HepG2 (cell line): Measurements from ENCODE around the gene ATP9A. TPM values are rescaled to one million over a fixed set of nuclear protein-coding genes. Genes with fewer than 3 reads are reported as not detected.

Experiments
- CCAR2 ChIP-seq: fragments of 200-400 bp; formaldehyde crosslinking; optimal IDR thresholded peaks from 2 replicates; pipeline ENCODE3; 2018; ENCODE audit warnings: low read depth, mild to moderate bottlenecking, low read length, moderate library complexity
- GABPA ChIP-seq, 2 experiments: IDR thresholded peaks; 2 replicates each; pipeline ENCODE4 v1.6.1; 2011 to 2016; ENCODE audit warnings: low read depth in 2 of 2, low read length in 1 of 2, missing biosample characterization in 1 of 2, missing genetic modification characterization in 1 of 2
- GPN1 ChIP-seq: sonication (generic); formaldehyde crosslinking; IDR thresholded peaks from 2 replicates; pipeline ENCODE4 v1.5.1; 2020; ENCODE audit warnings: missing genetic modification reagents, borderline replicate concordance
- GTF3A ChIP-seq: sonication (generic); formaldehyde crosslinking; conservative IDR thresholded peaks from 2 replicates; pipeline ENCODE4 v1.4.0; 2020; ENCODE audit warnings: mild to moderate bottlenecking, missing genetic modification reagents
- HNRNPLL ChIP-seq: fragments of 200-400 bp; formaldehyde crosslinking; IDR thresholded peaks from 2 replicates; pipeline ENCODE4 v1.6.1; 2017; ENCODE audit warnings: mild to moderate bottlenecking, low read depth, low read length; ENCODE audit not compliant: poor library complexity, severe bottlenecking
- KLF12 ChIP-seq: sonication (generic); formaldehyde crosslinking; IDR thresholded peaks from 2 replicates; pipeline ENCODE4 v1.4.0; 2020; ENCODE audit warnings: missing genetic modification reagents, borderline replicate concordance
- MEF2D ChIP-seq: sonication (generic); formaldehyde crosslinking; IDR thresholded peaks from 2 replicates; pipeline ENCODE4 v1.5.1; 2020; ENCODE audit warnings: mild to moderate bottlenecking, missing genetic modification reagents
- MYNN ChIP-seq: sonication (generic); formaldehyde crosslinking; IDR thresholded peaks from 2 replicates; pipeline ENCODE4 v1.4.0; 2020; ENCODE audit warnings: mild to moderate bottlenecking, low read depth, missing genetic modification reagents
- NFE2L1 ChIP-seq: sonication (generic); formaldehyde crosslinking; IDR thresholded peaks from 2 replicates; pipeline ENCODE4 v1.4.0; 2020; ENCODE audit warnings: missing genetic modification reagents, mild to moderate bottlenecking, borderline replicate concordance
- NKX3-1 ChIP-seq: sonication (generic); formaldehyde crosslinking; IDR thresholded peaks from 2 replicates; pipeline ENCODE4 v1.5.0; 2020; ENCODE audit warnings: missing genetic modification reagents
- NR3C1 ChIP-seq: sonication (generic); formaldehyde crosslinking; IDR thresholded peaks from 2 replicates; pipeline ENCODE4 v1.4.0; 2020; ENCODE audit warnings: missing genetic modification reagents
- PAF1 ChIP-seq: IDR thresholded peaks from 2 replicates; pipeline ENCODE4 v1.6.1; 2016; ENCODE audit warnings: missing genetic modification reagents, missing compliant biosample characterization
- RAD51 ChIP-seq: fragments of 450-650 bp; IDR thresholded peaks from 2 replicates; pipeline ENCODE4 v1.6.1; 2016; ENCODE audit warnings: borderline replicate concordance
- RARG ChIP-seq: sonication (generic); formaldehyde crosslinking; IDR thresholded peaks from 2 replicates; pipeline ENCODE4 v1.4.0; 2020; ENCODE audit warnings: low read depth, mild to moderate bottlenecking, missing genetic modification reagents
- RFX1 ChIP-seq: fragments of 450-650 bp; IDR thresholded peaks from 2 replicates; pipeline ENCODE4 v1.6.1; 2017
- SPEN ChIP-seq: sonication (generic); formaldehyde crosslinking; IDR thresholded peaks from 2 replicates; pipeline ENCODE4 v1.5.1; 2020; ENCODE audit warnings: low read depth, mild to moderate bottlenecking, missing genetic modification reagents
- ZFP36 ChIP-seq: fragments of 150-350 bp; IDR thresholded peaks from 2 replicates; pipeline ENCODE4 v1.6.1; 2018; ENCODE audit warnings: borderline replicate concordance, low read length, low read depth; ENCODE audit not compliant: partially characterized antibody
- ZNF12 ChIP-seq: sonication (generic); formaldehyde crosslinking; IDR thresholded peaks from 2 replicates; pipeline ENCODE4 v1.5.0; 2020; ENCODE audit warnings: missing genetic modification reagents
- ZNF234 ChIP-seq: sonication (generic); formaldehyde crosslinking; conservative IDR thresholded peaks from 2 replicates; pipeline ENCODE4 v1.5.1; 2020; ENCODE audit warnings: mild to moderate bottlenecking, missing genetic modification reagents
- ZNF331 ChIP-seq: sonication (generic); formaldehyde crosslinking; IDR thresholded peaks from 2 replicates; pipeline ENCODE4 v1.4.0; 2020; ENCODE audit warnings: missing genetic modification reagents
- ZNF607 ChIP-seq: sonication (generic); formaldehyde crosslinking; IDR thresholded peaks from 2 replicates; pipeline ENCODE4 v1.5.1; 2020; ENCODE audit warnings: missing genetic modification reagents, mild to moderate bottlenecking, borderline replicate concordance
- ZNF772 ChIP-seq: sonication (generic); formaldehyde crosslinking; IDR thresholded peaks from 2 replicates; pipeline ENCODE4 v1.5.0; 2020; ENCODE audit warnings: mild to moderate bottlenecking, missing genetic modification reagents
- ZNF776 ChIP-seq: sonication (generic); formaldehyde crosslinking; IDR thresholded peaks from 2 replicates; pipeline ENCODE4 v1.4.0; 2020; ENCODE audit warnings: mild to moderate bottlenecking, missing genetic modification reagents
- ZNF792 ChIP-seq: IDR thresholded peaks from 2 replicates; pipeline ENCODE4 v1.6.1; 2016
- ZSCAN22 ChIP-seq: sonication (generic); formaldehyde crosslinking; IDR thresholded peaks from 2 replicates; pipeline ENCODE4 v1.4.0; 2020; ENCODE audit warnings: mild to moderate bottlenecking, missing genetic modification reagents
- polyA plus RNA-seq, 8 experiments: library from polyadenylated mRNA; depleted of rRNA in 3 of 8; stranded (reverse) in 7 of 8; unstranded in 1 of 8; fragments of >200 nt; fragmentation: Illumina TruSeq in 4 of 8; extraction: Trizol in 4 of 8; gene quantifications; 2 replicates each; pipeline versions ENCODE4 v1.2.1 to v1.2.3, GENCODE V29; 2011 to 2016; ENCODE audit warnings: low read depth in 4 of 8, missing spikeins in 1 of 8, mixed read lengths in 1 of 8; ENCODE audit not compliant: insufficient read depth in 1 of 8
- total RNA-seq, 5 experiments: library from RNA; depleted of rRNA; stranded (reverse); fragments of >200 nt; fragmentation: Illumina TruSeq; extraction: Trizol; gene quantifications; 2 replicates each; pipeline ENCODE4 v1.2.3, GENCODE V29; 2016; ENCODE audit warnings: low read depth in 1 of 5
- TF ChIP-seq, protein P1 (sequence below): sonication (generic); formaldehyde crosslinking; IDR thresholded peaks from 2 replicates; pipeline ENCODE4 v1.4.0; 2020; ENCODE audit warnings: missing genetic modification reagents
- TF ChIP-seq, protein P2 (sequence below): sonication (generic); formaldehyde crosslinking; IDR thresholded peaks from 2 replicates; pipeline ENCODE4 v1.5.0; 2020; ENCODE audit warnings: mild to moderate bottlenecking, missing genetic modification reagents, moderate library complexity
- TF ChIP-seq, protein P3 (sequence below): sonication (generic); formaldehyde crosslinking; IDR thresholded peaks from 2 replicates; pipeline ENCODE4 v1.4.0; 2020; ENCODE audit warnings: mild to moderate bottlenecking, missing genetic modification reagents

Gene ATP9A
- total and polyA plus RNA-seq, 2 of the 13 experiments (the other 11 are each of a cell fraction or from before 2014, with no cell fraction given): 11.8 to 18.5 TPM

DNA sequence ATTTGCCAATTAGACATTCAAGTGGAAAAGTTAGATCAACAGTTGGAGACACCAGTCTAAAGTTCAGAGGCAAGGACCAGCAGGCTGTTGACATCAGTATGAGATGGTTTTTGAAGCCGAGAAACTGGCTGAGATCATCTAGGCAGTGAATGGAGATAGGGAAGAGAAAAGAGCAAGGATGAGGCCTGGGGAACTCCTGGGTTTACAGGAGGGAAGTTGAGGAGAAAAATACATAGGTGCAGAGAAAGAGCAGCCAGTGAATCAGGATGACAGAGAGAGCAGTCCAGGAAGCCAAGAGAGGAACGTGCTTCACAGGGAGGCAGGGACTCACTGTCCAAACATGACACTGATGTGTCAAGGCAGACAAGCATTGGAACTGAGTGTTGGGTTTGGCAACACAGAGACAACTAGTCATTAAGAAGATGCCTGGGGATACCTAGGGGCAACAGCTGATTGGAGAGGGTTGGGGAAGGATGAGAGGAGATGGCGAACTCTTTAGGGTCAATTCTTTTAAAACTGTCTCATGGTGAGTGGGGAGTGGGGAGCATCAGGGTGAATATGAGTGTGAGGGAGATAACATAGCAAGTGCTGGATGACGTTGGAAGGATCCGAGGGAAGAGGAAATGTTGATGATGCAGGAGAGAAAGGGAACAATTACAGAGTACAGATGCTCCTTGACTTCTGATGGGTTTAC lies 47.3 kb upstream of the ATP9A start (continued):
- TF ChIP-seq ZNF234 (CRISPR knock-in tag) (no peak), SPEN (CRISPR knock-in tag) (peak; percentile 51; the same call in 1 of the 2 replicates), ZNF607 (CRISPR knock-in tag) (0 out of 2 replicates have a peak, but pooled peaks have one; percentile 25), MEF2D (CRISPR knock-in tag) (no peak), HNRNPLL (no peak), RFX1 (no peak), GTF3A (no peak), ZNF776 (CRISPR knock-in tag) (no peak), GPN1 (CRISPR knock-in tag) (no peak), NR3C1 (no peak), MYNN (no peak), CCAR2 (no peak), ZNF772 (CRISPR knock-in tag) (0 out of 2 replicates have a peak, but pooled peaks have one; percentile 15), ZSCAN22 (CRISPR knock-in tag) (no peak), ZNF12 (CRISPR knock-in tag) (peak; percentile 71; the same call in 1 of the 2 replicates), PAF1 (no peak), RAD51 (no peak), NKX3-1 (CRISPR knock-in tag) (no peak), GABPA (IDR thresholded peaks at IDR 0.05; ENCODE audit: low read depth, low read length) (no peak), GABPA (CRISPR knock-in tag; IDR thresholded peaks at IDR 0.05; ENCODE audit: low read depth) (no peak), KLF12 (CRISPR knock-in tag) (no peak), RARG (no peak), ZNF792 (CRISPR knock-in tag) (no peak), ZNF331 (no peak), NFE2L1 (no peak), ZFP36 (no peak)
- TF ChIP-seq, protein P1, sequence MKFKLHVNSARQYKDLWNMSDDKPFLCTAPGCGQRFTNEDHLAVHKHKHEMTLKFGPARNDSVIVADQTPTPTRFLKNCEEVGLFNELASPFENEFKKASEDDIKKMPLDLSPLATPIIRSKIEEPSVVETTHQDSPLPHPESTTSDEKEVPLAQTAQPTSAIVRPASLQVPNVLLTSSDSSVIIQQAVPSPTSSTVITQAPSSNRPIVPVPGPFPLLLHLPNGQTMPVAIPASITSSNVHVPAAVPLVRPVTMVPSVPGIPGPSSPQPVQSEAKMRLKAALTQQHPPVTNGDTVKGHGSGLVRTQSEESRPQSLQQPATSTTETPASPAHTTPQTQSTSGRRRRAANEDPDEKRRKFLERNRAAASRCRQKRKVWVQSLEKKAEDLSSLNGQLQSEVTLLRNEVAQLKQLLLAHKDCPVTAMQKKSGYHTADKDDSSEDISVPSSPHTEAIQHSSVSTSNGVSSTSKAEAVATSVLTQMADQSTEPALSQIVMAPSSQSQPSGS (CRISPR knock-in tag): no peak
- TF ChIP-seq, protein P2, sequence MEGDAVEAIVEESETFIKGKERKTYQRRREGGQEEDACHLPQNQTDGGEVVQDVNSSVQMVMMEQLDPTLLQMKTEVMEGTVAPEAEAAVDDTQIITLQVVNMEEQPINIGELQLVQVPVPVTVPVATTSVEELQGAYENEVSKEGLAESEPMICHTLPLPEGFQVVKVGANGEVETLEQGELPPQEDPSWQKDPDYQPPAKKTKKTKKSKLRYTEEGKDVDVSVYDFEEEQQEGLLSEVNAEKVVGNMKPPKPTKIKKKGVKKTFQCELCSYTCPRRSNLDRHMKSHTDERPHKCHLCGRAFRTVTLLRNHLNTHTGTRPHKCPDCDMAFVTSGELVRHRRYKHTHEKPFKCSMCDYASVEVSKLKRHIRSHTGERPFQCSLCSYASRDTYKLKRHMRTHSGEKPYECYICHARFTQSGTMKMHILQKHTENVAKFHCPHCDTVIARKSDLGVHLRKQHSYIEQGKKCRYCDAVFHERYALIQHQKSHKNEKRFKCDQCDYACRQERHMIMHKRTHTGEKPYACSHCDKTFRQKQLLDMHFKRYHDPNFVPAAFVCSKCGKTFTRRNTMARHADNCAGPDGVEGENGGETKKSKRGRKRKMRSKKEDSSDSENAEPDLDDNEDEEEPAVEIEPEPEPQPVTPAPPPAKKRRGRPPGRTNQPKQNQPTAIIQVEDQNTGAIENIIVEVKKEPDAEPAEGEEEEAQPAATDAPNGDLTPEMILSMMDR: 0 out of 2 replicates have a peak, but pooled peaks have one; percentile 11
- TF ChIP-seq, protein P3, sequence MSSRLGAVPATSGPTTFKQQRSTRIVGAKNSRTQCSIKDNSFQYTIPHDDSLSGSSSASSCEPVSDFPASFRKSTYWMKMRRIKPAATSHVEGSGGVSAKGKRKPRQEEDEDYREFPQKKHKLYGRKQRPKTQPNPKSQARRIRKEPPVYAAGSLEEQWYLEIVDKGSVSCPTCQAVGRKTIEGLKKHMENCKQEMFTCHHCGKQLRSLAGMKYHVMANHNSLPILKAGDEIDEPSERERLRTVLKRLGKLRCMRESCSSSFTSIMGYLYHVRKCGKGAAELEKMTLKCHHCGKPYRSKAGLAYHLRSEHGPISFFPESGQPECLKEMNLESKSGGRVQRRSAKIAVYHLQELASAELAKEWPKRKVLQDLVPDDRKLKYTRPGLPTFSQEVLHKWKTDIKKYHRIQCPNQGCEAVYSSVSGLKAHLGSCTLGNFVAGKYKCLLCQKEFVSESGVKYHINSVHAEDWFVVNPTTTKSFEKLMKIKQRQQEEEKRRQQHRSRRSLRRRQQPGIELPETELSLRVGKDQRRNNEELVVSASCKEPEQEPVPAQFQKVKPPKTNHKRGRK (CRISPR knock-in tag): no peak
